Thoracic aorta (tissue), 2 donors: ENCODE results near the gene MYO6. TPM values are rescaled to one million over a fixed set of nuclear protein-coding genes. Genes with fewer than 3 reads are reported as not detected.

ENCODE experiments used
- ATAC-seq: fragments of 150-250 bp; one replicate; pipeline ENCODE4 v1.8.0; 2017; ENCODE audit warnings: low read depth; ENCODE audit not compliant: insufficient number of reproducible peaks, low FRiP score
- DNase-seq: peaks from one replicate; pipeline ENCODE4 v3.0.0-alpha.2; 2020; ENCODE audit warnings: low spot score
- H3K27ac ChIP-seq, 2 donors: fragments of 200-600 bp; sonication (generic); 1 replicate in 1 of 2; 2 replicates in 1 of 2; pipeline ENCODE4 v1.5.1; 2016; ENCODE audit warnings: mild to moderate bottlenecking in 2 of 2, moderate library complexity in 2 of 2
- H3K27me3 ChIP-seq: fragments of 200-600 bp; sonication (generic); replicated peaks from 2 replicates; pipeline ENCODE4 v1.6.0; 2016; ENCODE audit warnings: mild to moderate bottlenecking; ENCODE audit not compliant: insufficient read depth
- H3K36me3 ChIP-seq: fragments of 200-600 bp; sonication (generic); one replicate; pipeline ENCODE4 v1.5.1; 2016
- H3K4me1 ChIP-seq, 2 donors: fragments of 200-600 bp; sonication (generic); 1 replicate in 1 of 2; 2 replicates in 1 of 2; pipeline versions ENCODE4 v1.5.1 to v1.6.0; 2016; ENCODE audit warnings: low read depth in 2 of 2, mild to moderate bottlenecking in 1 of 2; ENCODE audit not compliant: control insufficient read depth in 1 of 2
- H3K4me3 ChIP-seq: fragments of 200-600 bp; sonication (generic); 2 replicates; pipeline ENCODE4 v1.5.1; 2016; ENCODE audit warnings: mild to moderate bottlenecking
- H3K9me3 ChIP-seq: fragments of 200-600 bp; sonication (generic); 2 replicates; pipeline ENCODE4 v1.5.1; 2016
- total RNA-seq, 2 donors: library from RNA; depleted of rRNA; stranded (reverse); fragments of >200 nt; gene quantifications; one replicate each; pipeline versions ENCODE4 v1.1.0 to v1.2.3, GENCODE V29; 2016
- TF ChIP-seq, protein P1 (sequence below): fragments of 200-600 bp; sonication (generic); IDR thresholded peaks from one replicate; pipeline ENCODE4 v1.5.1; 2019; ENCODE audit warnings: antibody characterized with exemption

MYO6 gene
- total RNA-seq, 2 donors from 2014 or later, result 23.8 to 30.1 TPM

DNA sequence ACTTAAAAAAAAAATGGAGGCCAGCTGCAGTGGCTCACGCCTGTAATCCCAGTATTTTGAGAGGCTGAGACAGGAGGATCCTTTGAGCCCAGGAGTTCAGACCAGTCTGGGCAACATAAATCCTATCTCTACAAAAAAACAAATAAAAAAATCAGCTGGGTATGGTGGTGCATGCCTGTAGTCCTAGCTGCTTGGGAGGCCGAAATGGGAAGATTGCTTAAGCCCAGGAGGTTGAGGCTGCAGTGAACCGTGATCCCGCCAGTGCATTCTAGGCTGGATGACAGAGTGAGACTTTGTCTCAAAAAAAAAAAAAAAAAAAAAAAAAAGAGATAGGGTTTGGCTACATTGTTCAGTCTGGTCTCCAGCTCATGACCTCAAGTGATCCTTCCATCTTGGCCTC, 29.7 kb downstream of the MYO6 start:
- Histone ChIP-seq H3K4me1 (no peaks in the 10 kb centered on the region), H3K27ac (no peak overlapping the region), H3K27me3 (no peaks in the 10 kb centered on the region), H3K36me3 (no peaks in the 10 kb centered on the region), H3K4me3 (no peak overlapping the region), H3K9me3 (no peaks in the 10 kb centered on the region)
- ATAC-seq (no peak), DNase-seq (no peak)
- TF ChIP-seq, protein P1, sequence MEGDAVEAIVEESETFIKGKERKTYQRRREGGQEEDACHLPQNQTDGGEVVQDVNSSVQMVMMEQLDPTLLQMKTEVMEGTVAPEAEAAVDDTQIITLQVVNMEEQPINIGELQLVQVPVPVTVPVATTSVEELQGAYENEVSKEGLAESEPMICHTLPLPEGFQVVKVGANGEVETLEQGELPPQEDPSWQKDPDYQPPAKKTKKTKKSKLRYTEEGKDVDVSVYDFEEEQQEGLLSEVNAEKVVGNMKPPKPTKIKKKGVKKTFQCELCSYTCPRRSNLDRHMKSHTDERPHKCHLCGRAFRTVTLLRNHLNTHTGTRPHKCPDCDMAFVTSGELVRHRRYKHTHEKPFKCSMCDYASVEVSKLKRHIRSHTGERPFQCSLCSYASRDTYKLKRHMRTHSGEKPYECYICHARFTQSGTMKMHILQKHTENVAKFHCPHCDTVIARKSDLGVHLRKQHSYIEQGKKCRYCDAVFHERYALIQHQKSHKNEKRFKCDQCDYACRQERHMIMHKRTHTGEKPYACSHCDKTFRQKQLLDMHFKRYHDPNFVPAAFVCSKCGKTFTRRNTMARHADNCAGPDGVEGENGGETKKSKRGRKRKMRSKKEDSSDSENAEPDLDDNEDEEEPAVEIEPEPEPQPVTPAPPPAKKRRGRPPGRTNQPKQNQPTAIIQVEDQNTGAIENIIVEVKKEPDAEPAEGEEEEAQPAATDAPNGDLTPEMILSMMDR, result no peak

DNA sequence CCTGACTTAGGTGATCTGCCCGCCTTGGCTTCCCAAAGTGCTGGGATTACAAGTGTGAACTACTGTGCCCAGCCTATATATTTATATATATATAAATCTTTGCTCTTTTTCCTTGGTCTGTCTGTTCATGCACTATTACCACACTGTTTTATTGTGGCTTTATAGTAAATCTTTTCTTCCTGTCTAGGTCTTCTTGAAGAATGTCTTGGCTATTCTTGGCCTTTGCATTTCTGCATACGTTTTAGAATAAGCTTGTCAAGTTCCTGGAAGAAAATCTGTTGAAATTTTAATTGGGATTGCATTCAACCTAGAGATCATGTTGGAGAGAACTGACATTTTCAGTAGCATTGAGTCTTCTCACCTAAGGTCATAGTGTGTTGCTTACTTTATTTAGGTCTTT, 37.1 kb downstream of the MYO6 start:
- Histone ChIP-seq H3K27ac (no peak overlapping the region), H3K36me3 (no peaks in the 10 kb centered on the region), H3K4me3 (no peak overlapping the region), H3K4me1 (no peaks in the 10 kb centered on the region), H3K9me3 (no peaks in the 10 kb centered on the region), H3K27me3 (no peaks in the 10 kb centered on the region)
- no peak for DNase-seq
- no peak for ATAC-seq
- TF ChIP-seq, protein P1, result no peak

- Histone ChIP-seq H3K36me3 (no peaks in the 10 kb centered on the region), H3K9me3 (no peaks in the 10 kb centered on the region), H3K4me1 (peaks cover 0 to 7% of the 10 kb centered on the region in 2 donors), H3K4me3 (no peak overlapping the region), H3K27ac (no peak overlapping the region), H3K27me3 (no peaks in the 10 kb centered on the region)
- no peak for ATAC-seq
- DNase-seq, result no peak
- TF ChIP-seq, protein P1, result no peak
Observed at GRCh38 chr6:75788894-75789293, 39.9 kb downstream of the MYO6 start.

GRCh38 chr6:75791881-75792280, 42.8 kb downstream of the MYO6 start:
- TF ChIP-seq, protein P1, result no peak
- Histone ChIP-seq H3K4me3 (no peak overlapping the region), H3K27me3 (no peaks in the 10 kb centered on the region), H3K36me3 (no peaks in the 10 kb centered on the region), H3K4me1 (peaks cover 0 to 7% of the 10 kb centered on the region in 2 donors), H3K27ac (no peak overlapping the region), H3K9me3 (no peaks in the 10 kb centered on the region)
- ATAC-seq, result no peak
- DNase-seq, result no peak

DNA sequence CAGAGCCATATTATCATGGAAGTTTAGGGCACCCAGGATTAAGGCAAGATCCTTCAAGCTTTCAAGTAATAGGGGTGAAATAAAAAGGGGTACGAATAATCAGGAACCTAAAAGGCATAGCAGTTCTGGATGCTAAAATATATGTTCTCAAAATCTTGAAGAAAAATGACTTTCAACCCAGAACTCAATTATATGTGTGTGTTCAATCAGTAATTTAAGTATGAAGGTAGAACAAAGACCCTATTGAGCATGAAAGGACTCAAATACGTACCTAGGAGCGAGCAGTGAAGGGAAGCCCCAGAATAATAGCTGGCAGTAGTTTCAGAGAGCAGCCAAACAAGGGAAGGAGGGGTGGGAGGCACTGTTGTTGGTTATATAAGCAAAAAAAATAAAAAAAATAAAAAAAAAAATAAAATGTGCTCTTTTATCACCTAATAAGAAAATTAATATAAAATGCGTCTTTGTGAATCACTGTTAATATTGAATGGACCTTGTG, 45.4 kb downstream of the MYO6 start:
- Histone ChIP-seq H3K27me3 (no peaks in the 10 kb centered on the region), H3K27ac (no peak overlapping the region), H3K4me3 (no peak overlapping the region), H3K9me3 (no peaks in the 10 kb centered on the region), H3K36me3 (no peaks in the 10 kb centered on the region), H3K4me1 (peaks cover 0 to 7% of the 10 kb centered on the region in 2 donors)
- DNase-seq (no peak), ATAC-seq (no peak)
- TF ChIP-seq, protein P1, result no peak
